ENCODE measurements around the gene OTOP2. TPM values are rescaled to one million over a fixed set of nuclear protein-coding genes. Genes with fewer than 3 reads are reported as not detected.

The OTOP2 gene
- total RNA-seq, 1 experiment from 2014 or later: 0.11 TPM

GRCh38 chr17:74916136-74916850, 7.8 kb upstream of the OTOP2 start:
- Histone ChIP-seq H3K27ac (ENCODE audit: insufficient read length, low read depth, low read length) (no peak overlapping the region), H2BK20ac (ENCODE audit: low read depth, low read length, poor library complexity, severe bottlenecking) (no peak overlapping the region), H3K79me2 (ENCODE audit: insufficient read depth, low read length) (no peaks in the 10 kb centered on the region), H3K4me2 (ENCODE audit: insufficient read depth, insufficient read length, low read length) (no peak overlapping the region), H3K23ac (ENCODE audit: insufficient read length, low read depth, low read length) (no peak overlapping the region), H3K23me2 (ENCODE audit: insufficient read length, low read depth, low read length, poor library complexity, severe bottlenecking) (no peaks in the 10 kb centered on the region), H4K5ac (ENCODE audit: insufficient read length, low read depth, low read length) (no peak overlapping the region), H2BK15ac (ENCODE audit: low read depth, low read length) (no peak overlapping the region), H2BK5ac (ENCODE audit: insufficient read length, low read length) (no peak overlapping the region), H3K56ac (ENCODE audit: insufficient read length, low read depth, low read length) (no peak overlapping the region), H2AFZ (ENCODE audit: low read length) (no peak overlapping the region), H2AK5ac (ENCODE audit: insufficient read length, low read length) (no peak overlapping the region), H3T11ph (ENCODE audit: low read length) (no peak overlapping the region), H2BK12ac (ENCODE audit: insufficient read length, low read depth, low read length) (no peak overlapping the region), H3K9ac (ENCODE audit: extremely low read depth, insufficient read length, low read length) (no peak overlapping the region), H3K18ac (ENCODE audit: insufficient read length, low read depth, low read length) (no peak overlapping the region), H4K8ac (replicated peaks; ENCODE audit: insufficient read length, low read depth, low read length) (peak overlapping the region; percentile 84), H4K20me1 (ENCODE audit: control insufficient read depth, insufficient read depth, insufficient read length) (no peaks in the 10 kb centered on the region), H3K4ac (ENCODE audit: low read depth, low read length) (no peak overlapping the region), H2BK120ac (ENCODE audit: low read depth, low read length, poor library complexity, severe bottlenecking) (no peak overlapping the region), H3K4me1 (ENCODE audit: insufficient read depth, low read length) (no peaks in the 10 kb centered on the region), H3K79me1 (ENCODE audit: insufficient read depth, low read depth, low read length, poor library complexity, severe bottlenecking) (no peaks in the 10 kb centered on the region), H3K27me3 (ENCODE audit: insufficient read depth, low read length) (no peaks in the 10 kb centered on the region), H3K14ac (ENCODE audit: insufficient read depth, low read length) (no peak overlapping the region), H4K91ac (ENCODE audit: insufficient read length, low read depth, low read length) (no peak overlapping the region), H3K9me3 (ENCODE audit: control insufficient read depth, low read depth, low read length) (no peaks in the 10 kb centered on the region)
- Mint-ChIP-seq H3K36me3 (ENCODE audit: insufficient read depth in 1 of 3, low read depth in 3 of 3) (peaks cover 0 to 3% (median 3%) of the 10 kb centered on the region in 3 experiments; a peak in 4 of 7 replicates), H3K27me3 (ENCODE audit: low read depth) (peaks cover 43% of the 10 kb centered on the region), H3K4me3 (no peak overlapping the region), H3K9me3 (peaks cover 0 to 2% of the 10 kb centered on the region in 2 experiments; a peak in 2 of 5 replicates), H3K27ac (no peak overlapping the region; a peak in 2 of 7 replicates), H3K4me1 (peaks cover 18 to 33% of the 10 kb centered on the region in 2 experiments)
- WGBS (ENCODE audit: extremely low coverage, insufficient read length, low lambda C conversion rate): no CpG with 5 or more reads among the region's 13 CpGs
- TF ChIP-seq CTCF (conservative IDR thresholded peaks at IDR 0.05): no peak
- DNase-seq: no peak

Data from H9 (cell line).